Measurements from ENCODE around the gene LPIN1. TPM values are rescaled to one million over a fixed set of nuclear protein-coding genes. Genes with fewer than 3 reads are reported as not detected.
"Not testable (repeated sequence)": the region's sequence is repeated elsewhere in the genome, so short reads cannot be mapped to it uniquely, and the experiment has no call there.

The LPIN1 gene
- total RNA-seq, 1 donor from 2014 or later: 51.1 TPM

- DNase-seq (ENCODE audit: low spot score): no peak
Measured at GRCh38 chr2:11716689-11717321, 29.6 kb upstream of the LPIN1 start.

DNA sequence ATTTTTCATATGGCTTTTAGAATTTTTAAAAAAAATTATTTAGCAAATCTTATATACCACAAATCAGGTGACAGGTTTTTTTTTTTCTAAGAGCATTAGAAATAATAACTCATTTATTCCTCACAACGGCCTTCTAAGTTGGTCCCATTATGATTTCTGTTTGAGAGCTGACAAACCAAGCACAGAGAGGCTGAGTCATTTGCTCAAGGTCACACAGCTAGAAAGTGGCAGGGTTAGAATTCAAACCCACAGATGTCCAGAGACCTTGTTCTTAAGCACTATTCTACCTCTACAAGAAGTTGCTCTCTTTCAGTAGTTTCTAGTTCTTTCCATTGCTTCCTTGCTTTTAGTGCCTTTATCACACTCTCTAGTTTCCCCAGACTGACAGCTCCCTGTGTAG is 28.8 kb upstream of the LPIN1 start:
- DNase-seq (ENCODE audit: low spot score): no peak

- no peak for DNase-seq (ENCODE audit: low spot score)
Measured at GRCh38 chr2:11718606-11719005, 27.8 kb upstream of the LPIN1 start.

- DNase-seq (ENCODE audit: low spot score): no peak
Measured at GRCh38 chr2:11719230-11719977, 27.0 kb upstream of the LPIN1 start.

- DNase-seq (ENCODE audit: low spot score): no peak
Measured at GRCh38 chr2:11720752-11721151, 25.7 kb upstream of the LPIN1 start.

- no peak for DNase-seq (ENCODE audit: low spot score)
Measured at GRCh38 chr2:11722292-11723060, 24.0 kb upstream of the LPIN1 start.

DNA sequence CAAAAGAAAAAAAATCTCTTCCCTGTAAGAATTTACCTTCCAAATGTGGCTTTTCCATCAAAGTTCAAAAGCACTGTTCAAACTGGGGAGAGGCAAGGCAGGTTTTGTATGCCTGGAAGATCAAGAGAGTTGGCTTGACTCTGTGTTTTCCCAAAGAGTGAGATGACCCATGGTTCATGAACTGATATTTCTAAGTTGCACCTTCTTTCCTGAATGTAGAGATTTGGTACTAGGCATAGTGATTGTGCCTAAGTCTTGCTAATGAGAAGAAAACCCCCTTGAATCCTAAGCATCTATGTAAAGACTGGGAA is 23.4 kb upstream of the LPIN1 start:
- no peak for DNase-seq (ENCODE audit: low spot score)

- no peak for DNase-seq (ENCODE audit: low spot score)
Measured at GRCh38 chr2:11724151-11724550, 22.3 kb upstream of the LPIN1 start.

GRCh38 chr2:11726384-11726783 is 20.0 kb upstream of the LPIN1 start:
- DNase-seq (ENCODE audit: low spot score): no peak

- DNase-seq (ENCODE audit: low spot score): no peak
Measured at GRCh38 chr2:11729362-11730212, 16.8 kb upstream of the LPIN1 start.

DNA sequence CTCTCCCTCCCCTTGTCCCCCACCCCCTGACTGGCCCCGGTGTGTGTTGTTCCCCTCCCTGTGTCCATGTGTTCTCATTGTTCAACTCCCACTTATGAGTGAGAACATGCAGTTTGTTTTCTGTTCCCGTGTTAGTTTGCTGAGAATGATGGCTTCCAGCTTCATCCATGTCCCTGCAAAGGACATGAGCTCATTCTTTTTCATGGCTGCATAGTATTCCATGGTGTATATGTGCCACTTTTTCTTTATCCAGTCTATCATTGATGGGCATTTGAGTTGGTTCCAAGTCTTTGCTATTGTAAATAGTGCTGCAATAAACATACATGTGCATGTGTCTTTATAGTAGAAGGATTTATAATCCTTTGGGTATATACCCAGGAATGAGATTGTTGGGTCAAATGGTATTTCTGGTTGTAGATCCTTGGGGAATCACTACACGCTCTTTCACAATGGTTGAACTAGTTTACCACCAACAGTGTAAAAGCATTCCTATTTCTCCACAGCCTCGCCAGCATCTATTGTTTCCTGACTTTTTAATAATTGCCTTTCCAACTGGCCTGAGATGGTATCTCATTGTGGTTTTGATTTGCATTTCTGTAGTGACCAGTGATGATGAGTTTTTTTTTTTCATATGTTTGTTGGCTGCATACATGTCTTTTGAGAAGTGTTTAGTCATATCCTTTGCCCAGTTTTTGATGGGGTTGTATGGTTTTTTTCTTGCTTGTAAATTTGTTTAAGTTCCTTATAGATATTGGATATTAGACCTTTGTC is 15.0 kb upstream of the LPIN1 start:
- DNase-seq (ENCODE audit: low spot score): not testable (repeated sequence)

- DNase-seq (ENCODE audit: low spot score): no peak
Measured at GRCh38 chr2:11732587-11732986, 13.8 kb upstream of the LPIN1 start.

DNA sequence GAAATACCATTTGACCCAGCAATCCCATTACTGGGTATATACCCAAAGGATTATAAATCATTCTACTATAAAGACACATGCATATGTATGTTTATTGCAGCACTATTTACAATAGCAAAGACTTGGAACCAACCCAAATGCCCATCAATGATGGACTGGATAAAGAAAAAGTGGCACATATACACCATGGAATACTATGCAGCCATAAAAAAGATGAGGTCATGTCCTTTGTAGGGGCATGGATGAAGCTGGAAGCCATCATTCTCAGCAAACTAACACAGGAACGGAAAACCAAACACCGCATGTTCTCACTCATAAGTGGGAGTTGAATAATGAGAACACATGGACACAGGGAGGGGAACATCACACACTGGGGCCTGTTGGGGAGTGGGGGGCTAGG is 8.6 kb upstream of the LPIN1 start:
- not testable (repeated sequence) for DNase-seq (ENCODE audit: low spot score)

- peak; percentile 72 for DNase-seq (ENCODE audit: low spot score)
Measured at GRCh38 chr2:11738589-11739436, 7.6 kb upstream of the LPIN1 start.

GRCh38 chr2:11740723-11741122 is 5.7 kb upstream of the LPIN1 start:
- DNase-seq (ENCODE audit: low spot score): no peak

DNA sequence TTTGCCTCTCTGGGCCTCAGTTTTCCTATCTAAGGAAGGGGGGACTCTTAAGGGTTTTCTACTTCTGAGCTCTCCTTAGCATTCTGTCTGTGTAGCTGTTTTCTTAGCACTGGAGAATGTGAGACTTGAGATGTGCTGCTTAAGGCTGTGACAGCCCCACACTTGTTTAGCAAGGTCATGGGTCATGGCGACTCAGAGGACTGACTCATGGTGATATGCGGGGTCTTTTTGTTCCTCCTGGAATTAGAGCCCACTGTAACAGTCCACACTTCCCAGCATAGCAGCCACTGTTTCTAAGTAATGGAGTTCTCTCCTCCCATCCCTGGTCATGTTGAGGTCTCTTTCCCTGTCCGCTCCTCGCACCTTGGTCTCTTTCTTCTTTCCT is 4.1 kb upstream of the LPIN1 start:
- no peak for DNase-seq (ENCODE audit: low spot score)

GRCh38 chr2:11742702-11743357 is 3.6 kb upstream of the LPIN1 start:
- no peak for DNase-seq (ENCODE audit: low spot score)

GRCh38 chr2:11743366-11743765 is 3.1 kb upstream of the LPIN1 start:
- DNase-seq (ENCODE audit: low spot score): no peak

GRCh38 chr2:11743846-11744553 is 2.4 kb upstream of the LPIN1 start:
- peak; percentile 96 for DNase-seq (ENCODE audit: low spot score)

Data from mucosa of gallbladder (tissue), 1 donor.